ENCODE data around the gene YY1AP1. TPM values are rescaled to one million over a fixed set of nuclear protein-coding genes. Genes with fewer than 3 reads are reported as not detected.
"Not testable (repeated sequence)": the region's sequence is repeated elsewhere in the genome, so short reads cannot be mapped to it uniquely, and the experiment has no call there.

Gene YY1AP1
- total and polyA plus RNA-seq, 2 donors (not counting 1 experiment from before 2014, with no cell fraction given): 70.8 to 86.4 TPM

DNA sequence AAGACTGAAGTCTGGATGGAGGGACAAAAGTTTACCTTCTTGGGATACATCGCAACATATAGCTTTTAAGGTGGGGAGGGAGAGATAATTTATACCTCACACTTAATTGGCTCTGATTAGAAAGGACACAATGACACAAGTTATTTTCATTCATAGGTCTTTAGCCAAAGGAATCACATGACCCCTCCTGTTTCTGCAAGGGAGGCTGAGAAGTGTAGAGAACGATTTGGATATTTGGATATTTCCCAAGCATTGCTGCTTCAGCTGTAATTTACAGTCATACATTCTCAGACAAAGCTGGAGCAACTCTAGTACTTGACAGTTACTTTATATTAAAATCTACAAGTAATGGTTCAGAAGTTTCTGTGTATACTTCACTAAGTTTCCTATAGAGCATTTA is 24.5 kb upstream of the YY1AP1 start:
- peaks cover 6% of the 10 kb centered on the region for H3K79me2 ChIP-seq (ENCODE audit: control insufficient read depth, insufficient read depth, low read length)
- no peak for DNase-seq (ENCODE audit: low read depth in 2 of 2)
- TF ChIP-seq, protein P1, sequence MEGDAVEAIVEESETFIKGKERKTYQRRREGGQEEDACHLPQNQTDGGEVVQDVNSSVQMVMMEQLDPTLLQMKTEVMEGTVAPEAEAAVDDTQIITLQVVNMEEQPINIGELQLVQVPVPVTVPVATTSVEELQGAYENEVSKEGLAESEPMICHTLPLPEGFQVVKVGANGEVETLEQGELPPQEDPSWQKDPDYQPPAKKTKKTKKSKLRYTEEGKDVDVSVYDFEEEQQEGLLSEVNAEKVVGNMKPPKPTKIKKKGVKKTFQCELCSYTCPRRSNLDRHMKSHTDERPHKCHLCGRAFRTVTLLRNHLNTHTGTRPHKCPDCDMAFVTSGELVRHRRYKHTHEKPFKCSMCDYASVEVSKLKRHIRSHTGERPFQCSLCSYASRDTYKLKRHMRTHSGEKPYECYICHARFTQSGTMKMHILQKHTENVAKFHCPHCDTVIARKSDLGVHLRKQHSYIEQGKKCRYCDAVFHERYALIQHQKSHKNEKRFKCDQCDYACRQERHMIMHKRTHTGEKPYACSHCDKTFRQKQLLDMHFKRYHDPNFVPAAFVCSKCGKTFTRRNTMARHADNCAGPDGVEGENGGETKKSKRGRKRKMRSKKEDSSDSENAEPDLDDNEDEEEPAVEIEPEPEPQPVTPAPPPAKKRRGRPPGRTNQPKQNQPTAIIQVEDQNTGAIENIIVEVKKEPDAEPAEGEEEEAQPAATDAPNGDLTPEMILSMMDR (conservative IDR thresholded peaks at IDR 0.05 in 1 of 2, IDR thresholded peaks at IDR 0.05 in 1 of 2; ENCODE audit: low read depth in 1 of 2, low read length in 2 of 2): no peak
- TF ChIP-seq EZH2 (IDR thresholded peaks at IDR 0.05; ENCODE audit: low read length, missing control alignments): no peak

DNA sequence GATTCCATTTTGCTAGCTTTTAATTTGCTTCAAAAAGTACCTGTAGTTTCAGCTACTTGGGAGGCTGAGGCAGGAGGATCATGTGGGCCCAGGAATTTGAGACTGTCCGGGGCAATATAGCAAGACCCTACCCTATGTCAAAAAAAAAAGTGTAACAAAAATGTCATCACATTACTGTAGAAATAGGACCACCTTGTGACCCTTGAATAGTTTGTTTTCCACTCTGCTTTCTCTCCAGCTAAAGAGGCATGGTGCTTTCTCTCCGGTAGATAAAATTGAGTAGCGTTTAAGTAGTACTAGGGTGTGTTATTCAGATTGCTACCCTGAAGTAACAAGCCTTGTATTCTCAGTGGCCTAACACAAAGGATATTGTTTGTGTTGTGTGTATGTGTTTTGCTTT is 24.1 kb upstream of the YY1AP1 start:
- DNase-seq (ENCODE audit: low read depth in 2 of 2); H3K4me3 ChIP-seq (replicated peaks in 1 of 4; ENCODE audit: control extremely low read depth in 1 of 4, insufficient read depth in 1 of 4, low read depth in 3 of 4, low read length in 4 of 4); H4K20me1 ChIP-seq (ENCODE audit: control insufficient read depth, extremely low read depth, insufficient read depth, low read length); H3K27me3 ChIP-seq (ENCODE audit: control insufficient read depth, insufficient read depth, low read length); H3K4me1 ChIP-seq (ENCODE audit: control insufficient read depth, extremely low read depth, insufficient read depth, low read length); H3K27ac ChIP-seq (ENCODE audit: insufficient read depth, low read length); H3K9ac ChIP-seq (ENCODE audit: insufficient read depth, low read length); H2AFZ ChIP-seq (ENCODE audit: low read length); H3K4me2 ChIP-seq (ENCODE audit: extremely low read depth, insufficient read depth, low read length); H3K9me3 ChIP-seq (ENCODE audit: control insufficient read depth, insufficient read depth, low read depth, low read length); H3K36me3 ChIP-seq (ENCODE audit: control insufficient read depth, insufficient read depth, low read length); H3K79me2 ChIP-seq (ENCODE audit: control insufficient read depth, insufficient read depth, low read length): not testable (repeated sequence)

More for the DNA sequence above, 24.5 kb upstream of the YY1AP1 start:
- Histone ChIP-seq H3K27ac (ENCODE audit: insufficient read depth, low read length) (no peak overlapping the region), H3K27me3 (ENCODE audit: control insufficient read depth, insufficient read depth, low read length) (no peaks in the 10 kb centered on the region), H3K36me3 (ENCODE audit: control insufficient read depth, insufficient read depth, low read length) (no peaks in the 10 kb centered on the region), H3K4me2 (ENCODE audit: extremely low read depth, insufficient read depth, low read length) (no peak overlapping the region), H3K4me3 (replicated peaks in 1 of 4; ENCODE audit: control extremely low read depth in 1 of 4, insufficient read depth in 1 of 4, low read depth in 3 of 4, low read length in 4 of 4) (no peak overlapping the region), H3K9me3 (ENCODE audit: control insufficient read depth, insufficient read depth, low read depth, low read length) (no peaks in the 10 kb centered on the region), H3K4me1 (ENCODE audit: control insufficient read depth, extremely low read depth, insufficient read depth, low read length) (no peaks in the 10 kb centered on the region), H3K9ac (ENCODE audit: insufficient read depth, low read length) (no peak overlapping the region), H4K20me1 (ENCODE audit: control insufficient read depth, extremely low read depth, insufficient read depth, low read length) (no peaks in the 10 kb centered on the region), H2AFZ (ENCODE audit: low read length) (no peak overlapping the region)

DNA sequence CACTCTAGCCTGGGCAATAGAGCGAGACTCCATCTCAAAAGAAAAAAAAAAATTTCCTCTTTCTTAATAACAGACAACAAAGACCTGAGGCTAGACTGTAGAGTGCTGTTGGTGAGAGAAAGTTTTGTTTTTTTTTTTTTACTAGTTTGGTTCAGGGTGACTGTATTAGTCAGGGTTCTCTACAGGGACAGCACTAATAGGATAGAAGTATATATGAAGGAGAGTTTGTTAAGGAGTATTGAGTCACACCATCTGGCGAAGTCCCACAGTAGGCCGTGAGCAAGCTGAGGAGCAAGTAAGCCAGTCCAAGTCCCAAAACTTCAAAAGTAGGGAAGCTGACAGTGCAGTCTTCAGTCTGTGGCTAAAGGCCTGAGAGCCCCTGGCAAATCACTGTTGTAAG is 22.9 kb upstream of the YY1AP1 start:
- not testable (repeated sequence) for H3K4me3 ChIP-seq (replicated peaks in 1 of 4; ENCODE audit: control extremely low read depth in 1 of 4, insufficient read depth in 1 of 4, low read depth in 3 of 4, low read length in 4 of 4); H2AFZ ChIP-seq (ENCODE audit: low read length); H4K20me1 ChIP-seq (ENCODE audit: control insufficient read depth, extremely low read depth, insufficient read depth, low read length); H3K4me1 ChIP-seq (ENCODE audit: control insufficient read depth, extremely low read depth, insufficient read depth, low read length); H3K4me2 ChIP-seq (ENCODE audit: extremely low read depth, insufficient read depth, low read length); H3K27ac ChIP-seq (ENCODE audit: insufficient read depth, low read length); H3K36me3 ChIP-seq (ENCODE audit: control insufficient read depth, insufficient read depth, low read length); H3K27me3 ChIP-seq (ENCODE audit: control insufficient read depth, insufficient read depth, low read length); H3K9me3 ChIP-seq (ENCODE audit: control insufficient read depth, insufficient read depth, low read depth, low read length); H3K9ac ChIP-seq (ENCODE audit: insufficient read depth, low read length); DNase-seq (ENCODE audit: low read depth in 2 of 2)
- H3K79me2 ChIP-seq (ENCODE audit: control insufficient read depth, insufficient read depth, low read length): peaks cover 11% of the 10 kb centered on the region

DNA sequence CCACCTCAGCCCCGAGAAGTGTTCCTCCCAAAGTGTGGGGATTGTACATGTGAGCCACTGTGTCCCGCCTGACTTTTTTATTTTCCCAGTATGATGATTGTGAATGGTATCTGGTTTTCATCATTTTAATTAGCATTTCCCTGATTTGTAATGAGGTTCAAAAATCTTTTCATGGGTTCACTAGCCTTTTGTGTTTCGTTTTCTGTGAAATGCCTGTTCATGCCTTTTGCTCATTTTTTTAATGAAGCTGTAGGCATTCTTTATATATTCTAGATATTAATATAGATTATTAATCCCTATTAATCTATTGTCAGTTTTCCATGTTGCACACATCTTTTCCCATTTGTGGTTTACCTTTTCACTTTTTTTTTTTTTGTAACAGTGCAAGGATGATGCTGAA is 20.8 kb upstream of the YY1AP1 start:
- H3K27me3 ChIP-seq (ENCODE audit: control insufficient read depth, insufficient read depth, low read length): no peaks in the 10 kb centered on the region
- H3K9me3 ChIP-seq (ENCODE audit: control insufficient read depth, insufficient read depth, low read depth, low read length): no peaks in the 10 kb centered on the region
- H3K4me3 ChIP-seq (replicated peaks in 1 of 4; ENCODE audit: control extremely low read depth in 1 of 4, insufficient read depth in 1 of 4, low read depth in 3 of 4, low read length in 4 of 4): no peak overlapping the region
- TF ChIP-seq, protein P1 (conservative IDR thresholded peaks at IDR 0.05 in 1 of 2, IDR thresholded peaks at IDR 0.05 in 1 of 2; ENCODE audit: low read depth in 1 of 2, low read length in 2 of 2): no peak
- TF ChIP-seq EZH2 (IDR thresholded peaks at IDR 0.05; ENCODE audit: low read length, missing control alignments): no peak
- H3K27ac ChIP-seq (ENCODE audit: insufficient read depth, low read length): no peak overlapping the region
- DNase-seq (ENCODE audit: low read depth in 2 of 2): no peak
- no peaks in the 10 kb centered on the region for H3K36me3 ChIP-seq (ENCODE audit: control insufficient read depth, insufficient read depth, low read length)
- no peaks in the 10 kb centered on the region for H3K4me1 ChIP-seq (ENCODE audit: control insufficient read depth, extremely low read depth, insufficient read depth, low read length)
- no peaks in the 10 kb centered on the region for H4K20me1 ChIP-seq (ENCODE audit: control insufficient read depth, extremely low read depth, insufficient read depth, low read length)
- no peak overlapping the region for H3K4me2 ChIP-seq (ENCODE audit: extremely low read depth, insufficient read depth, low read length)
- peaks cover 22% of the 10 kb centered on the region for H3K79me2 ChIP-seq (ENCODE audit: control insufficient read depth, insufficient read depth, low read length)
- H3K9ac ChIP-seq (ENCODE audit: insufficient read depth, low read length): no peak overlapping the region
- H2AFZ ChIP-seq (ENCODE audit: low read length): no peak overlapping the region

Measured in fibroblast of lung (primary cell).